H9 (cell line): Measurements from ENCODE around the gene LCNL1. TPM values are rescaled to one million over a fixed set of nuclear protein-coding genes. Genes with fewer than 3 reads are reported as not detected.

ENCODE experiments used
- DNase-seq: peaks from one replicate; pipeline ENCODE4 v3.0.0-alpha.2; 2017
- H2AFZ ChIP-seq: one replicate; pipeline ENCODE4 v1.6.1; 2013; ENCODE audit warnings: mild to moderate bottlenecking, low read length, control low read depth, moderate library complexity
- H2AK5ac ChIP-seq: 2 replicates; pipeline ENCODE4 v1.6.1; 2013; ENCODE audit warnings: low read length, control low read depth, mixed read lengths; ENCODE audit not compliant: insufficient read length
- H2BK120ac ChIP-seq: one replicate; pipeline ENCODE4 v1.6.1; 2013; ENCODE audit warnings: low read depth, mild to moderate bottlenecking, low read length, control low read depth, inconsistent platforms; ENCODE audit not compliant: poor library complexity, severe bottlenecking
- H2BK12ac ChIP-seq: 2 replicates; pipeline ENCODE4 v1.6.1; 2013; ENCODE audit warnings: low read length, control low read depth, mixed read lengths, low read depth; ENCODE audit not compliant: insufficient read length
- H2BK15ac ChIP-seq: 2 replicates; pipeline ENCODE4 v1.6.1; 2013; ENCODE audit warnings: low read depth, low read length, control low read depth
- H2BK20ac ChIP-seq: one replicate; pipeline ENCODE4 v1.6.1; 2013; ENCODE audit warnings: low read depth, mild to moderate bottlenecking, low read length, control low read depth, inconsistent platforms; ENCODE audit not compliant: poor library complexity, severe bottlenecking
- H2BK5ac ChIP-seq: 2 replicates; pipeline ENCODE4 v1.6.1; 2013; ENCODE audit warnings: low read length, control low read depth, mixed read lengths; ENCODE audit not compliant: insufficient read length
- H3K14ac ChIP-seq: 2 replicates; pipeline ENCODE4 v1.6.1; 2013; ENCODE audit warnings: low read length, control low read depth; ENCODE audit not compliant: insufficient read depth
- H3K18ac ChIP-seq: 2 replicates; pipeline ENCODE4 v1.6.1; 2013; ENCODE audit warnings: low read depth, mild to moderate bottlenecking, mixed read lengths, low read length, control low read depth; ENCODE audit not compliant: insufficient read length
- H3K23ac ChIP-seq: 2 replicates; pipeline ENCODE4 v1.6.1; 2013; ENCODE audit warnings: low read length, control low read depth, mixed read lengths, low read depth; ENCODE audit not compliant: insufficient read length
- H3K23me2 ChIP-seq: 2 replicates; pipeline ENCODE4 v1.6.1; 2013; ENCODE audit warnings: low read depth, mild to moderate bottlenecking, mixed read lengths, low read length, control low read depth; ENCODE audit not compliant: insufficient read length, poor library complexity, severe bottlenecking
- H3K27ac ChIP-seq: 2 replicates; pipeline ENCODE4 v1.5.1; 2013; ENCODE audit warnings: low read length, control low read depth, mixed read lengths, low read depth; ENCODE audit not compliant: insufficient read length
- H3K27me3 ChIP-seq: 2 replicates; pipeline ENCODE4 v1.6.1; 2013; ENCODE audit warnings: low read length, control low read depth, inconsistent platforms; ENCODE audit not compliant: insufficient read depth
- H3K4ac ChIP-seq: 2 replicates; pipeline ENCODE4 v1.6.1; 2013; ENCODE audit warnings: low read depth, mild to moderate bottlenecking, control low read depth, inconsistent platforms, low read length, moderate library complexity
- H3K4me1 ChIP-seq: 2 replicates; pipeline ENCODE4 v1.6.1; 2013; ENCODE audit warnings: low read length, control low read depth, inconsistent platforms; ENCODE audit not compliant: insufficient read depth
- H3K4me2 ChIP-seq: 2 replicates; pipeline ENCODE4 v1.6.1; 2013; ENCODE audit warnings: low read length, control low read depth, mixed read lengths; ENCODE audit not compliant: insufficient read length, insufficient read depth
- H3K56ac ChIP-seq: 2 replicates; pipeline ENCODE4 v1.6.1; 2013; ENCODE audit warnings: low read depth, mild to moderate bottlenecking, mixed read lengths, low read length, control low read depth; ENCODE audit not compliant: insufficient read length
- H3K79me1 ChIP-seq: 2 replicates; pipeline ENCODE4 v1.6.1; 2013; ENCODE audit warnings: low read depth, mild to moderate bottlenecking, moderate library complexity, low read length, control low read depth, inconsistent platforms; ENCODE audit not compliant: insufficient read depth, poor library complexity, severe bottlenecking
- H3K79me2 ChIP-seq: 2 replicates; pipeline ENCODE4 v1.6.1; 2013; ENCODE audit warnings: low read length, control low read depth, inconsistent platforms; ENCODE audit not compliant: insufficient read depth
- H3K9ac ChIP-seq: 2 replicates; pipeline ENCODE4 v1.6.1; 2013; ENCODE audit warnings: low read length, control low read depth, mixed read lengths; ENCODE audit not compliant: insufficient read length; ENCODE audit errors: extremely low read depth
- H3K9me3 ChIP-seq: one replicate; pipeline ENCODE4 v1.6.1; 2013; ENCODE audit warnings: low read depth, low read length, inconsistent platforms; ENCODE audit not compliant: control insufficient read depth
- H3T11ph ChIP-seq: one replicate; pipeline ENCODE4 v1.6.1; 2013; ENCODE audit warnings: mild to moderate bottlenecking, low read length, control low read depth, inconsistent platforms
- H4K20me1 ChIP-seq: one replicate; pipeline ENCODE4 v1.6.1; 2013; ENCODE audit not compliant: control insufficient read depth, insufficient read length, insufficient read depth
- H4K5ac ChIP-seq: 2 replicates; pipeline ENCODE4 v1.6.1; 2013; ENCODE audit warnings: low read depth, mild to moderate bottlenecking, mixed read lengths, low read length, control low read depth; ENCODE audit not compliant: insufficient read length
- H4K8ac ChIP-seq: replicated peaks from 2 replicates; pipeline ENCODE4 v1.6.1; 2013; ENCODE audit warnings: low read length, control low read depth, mixed read lengths, low read depth; ENCODE audit not compliant: insufficient read length
- H4K91ac ChIP-seq: 2 replicates; pipeline ENCODE4 v1.6.1; 2013; ENCODE audit warnings: low read depth, mild to moderate bottlenecking, moderate library complexity, mixed read lengths, low read length, control low read depth; ENCODE audit not compliant: insufficient read length
- H3K27ac Mint-ChIP-seq, 3 experiments: 2 replicates in 2 of 3; 3 replicates in 1 of 3; pipeline ENCODE4 v1.8.0; 2020 to 2021; ENCODE audit warnings: mixed read lengths in 3 of 3, mild to moderate bottlenecking in 1 of 3, moderate library complexity in 1 of 3
- H3K27me3 Mint-ChIP-seq: 2 replicates; pipeline ENCODE4 v1.8.0; 2021; ENCODE audit warnings: low read depth, mild to moderate bottlenecking, moderate library complexity, mixed read lengths
- H3K36me3 Mint-ChIP-seq, 3 experiments: 2 replicates in 2 of 3; 3 replicates in 1 of 3; pipeline ENCODE4 v1.8.0; 2020 to 2021; ENCODE audit warnings: low read depth in 3 of 3, mixed read lengths in 3 of 3; ENCODE audit not compliant: insufficient read depth in 1 of 3
- H3K4me1 Mint-ChIP-seq, 2 experiments: 2 replicates each; pipeline ENCODE4 v1.8.0; 2020; ENCODE audit warnings: mixed read lengths in 2 of 2
- H3K4me3 Mint-ChIP-seq, 2 experiments: 2 replicates in 1 of 2; 3 replicates in 1 of 2; pipeline ENCODE4 v1.8.0; 2020 to 2021; ENCODE audit warnings: mild to moderate bottlenecking in 2 of 2, mixed read lengths in 2 of 2, moderate library complexity in 1 of 2
- H3K9me3 Mint-ChIP-seq, 2 experiments: 2 replicates in 1 of 2; 3 replicates in 1 of 2; pipeline ENCODE4 v1.8.0; 2020; ENCODE audit warnings: mild to moderate bottlenecking in 2 of 2, mixed read lengths in 2 of 2, moderate library complexity in 1 of 2
- WGBS: extraction: QIAGEN DNeasy Blood & Tissue Kit; methylation state at CpG from one replicate; pipeline ENCODE4 v1.1.7; 2013; ENCODE audit warnings: missing lambda C conversion rate, low lambda C conversion rate, mixed read lengths; ENCODE audit not compliant: insufficient read length; ENCODE audit errors: extremely low coverage; 5-methylcytosine and 5-hydroxymethylcytosine counted together
- total RNA-seq: library from RNA; stranded (reverse); gene quantifications from 2 replicates; pipeline ENCODE4 v1.2.1, GENCODE V29; 2021
- TF ChIP-seq, protein P1 (sequence below): fragments of 200-600 bp; sonication (generic); conservative IDR thresholded peaks from 3 replicates; pipeline ENCODE4 v1.8.0; 2021; ENCODE audit warnings: antibody characterized with exemption, mild to moderate bottlenecking

LCNL1 gene
- total RNA-seq, 1 experiment from 2014 or later: 0.20 TPM

- Histone ChIP-seq H3K23me2 (peaks cover 2% of the 10 kb centered on the region), H3K4me2 (no peak overlapping the region), H4K91ac (no peak overlapping the region), H3K27me3 (no peaks in the 10 kb centered on the region), H3K18ac (no peak overlapping the region), H3K79me2 (no peaks in the 10 kb centered on the region), H3K56ac (no peak overlapping the region), H2BK5ac (no peak overlapping the region), H4K8ac (no peak overlapping the region), H3K79me1 (no peaks in the 10 kb centered on the region), H4K20me1 (no peaks in the 10 kb centered on the region), H2BK20ac (no peak overlapping the region), H3T11ph (no peak overlapping the region), H2BK12ac (no peak overlapping the region), H3K9ac (no peak overlapping the region), H3K9me3 (no peaks in the 10 kb centered on the region), H4K5ac (no peak overlapping the region), H3K14ac (no peak overlapping the region), H2AK5ac (no peak overlapping the region), H3K4me1 (no peaks in the 10 kb centered on the region; the same call in 1 of the 2 replicates), H3K4ac (no peak overlapping the region), H3K23ac (no peak overlapping the region), H2BK15ac (no peak overlapping the region), H2AFZ (no peak overlapping the region), H3K27ac (no peak overlapping the region), H2BK120ac (no peak overlapping the region)
- no peak for DNase-seq
- no CpG with 5 or more reads among the region's 11 CpGs for WGBS
- H3K27me3 Mint-ChIP-seq: peaks cover 4% of the 10 kb centered on the region
- peaks cover 0 to 3% (median 0%) of the 10 kb centered on the region in 3 experiments; a peak in 1 of 7 replicates for H3K36me3 Mint-ChIP-seq
- H3K4me1 Mint-ChIP-seq: peaks cover 0 to 8% of the 10 kb centered on the region in 2 experiments; a peak in 2 of 4 replicates
- TF ChIP-seq, protein P1, sequence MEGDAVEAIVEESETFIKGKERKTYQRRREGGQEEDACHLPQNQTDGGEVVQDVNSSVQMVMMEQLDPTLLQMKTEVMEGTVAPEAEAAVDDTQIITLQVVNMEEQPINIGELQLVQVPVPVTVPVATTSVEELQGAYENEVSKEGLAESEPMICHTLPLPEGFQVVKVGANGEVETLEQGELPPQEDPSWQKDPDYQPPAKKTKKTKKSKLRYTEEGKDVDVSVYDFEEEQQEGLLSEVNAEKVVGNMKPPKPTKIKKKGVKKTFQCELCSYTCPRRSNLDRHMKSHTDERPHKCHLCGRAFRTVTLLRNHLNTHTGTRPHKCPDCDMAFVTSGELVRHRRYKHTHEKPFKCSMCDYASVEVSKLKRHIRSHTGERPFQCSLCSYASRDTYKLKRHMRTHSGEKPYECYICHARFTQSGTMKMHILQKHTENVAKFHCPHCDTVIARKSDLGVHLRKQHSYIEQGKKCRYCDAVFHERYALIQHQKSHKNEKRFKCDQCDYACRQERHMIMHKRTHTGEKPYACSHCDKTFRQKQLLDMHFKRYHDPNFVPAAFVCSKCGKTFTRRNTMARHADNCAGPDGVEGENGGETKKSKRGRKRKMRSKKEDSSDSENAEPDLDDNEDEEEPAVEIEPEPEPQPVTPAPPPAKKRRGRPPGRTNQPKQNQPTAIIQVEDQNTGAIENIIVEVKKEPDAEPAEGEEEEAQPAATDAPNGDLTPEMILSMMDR: no peak
- H3K9me3 Mint-ChIP-seq: no peaks in the 10 kb centered on the region
- H3K4me3 Mint-ChIP-seq: no peak overlapping the region; a peak in 1 of 5 replicates
- no peak overlapping the region for H3K27ac Mint-ChIP-seq
These were observed 992 bp downstream of the LCNL1 start for GRCh38 chr9:136983656-136984314.
